Loucy (cell line): Measurements from ENCODE around the gene SLC22A15.

ENCODE experiments used
- H2AFZ ChIP-seq: fragments of 200-600 bp; sonication (generic); 2 replicates; pipeline ENCODE4 v1.6.0; 2016; ENCODE audit warnings: antibody characterized with exemption, mild to moderate bottlenecking, low read length, moderate library complexity
- H3F3A ChIP-seq: fragments of 200-600 bp; 2 replicates; pipeline ENCODE4 v1.6.0; 2016; ENCODE audit warnings: antibody characterized with exemption, low read depth, mild to moderate bottlenecking
- H3K27me3 ChIP-seq: fragments of 200-600 bp; sonication (generic); 2 replicates; pipeline ENCODE4 v1.6.1; 2014; ENCODE audit warnings: low read length, mild to moderate bottlenecking; ENCODE audit not compliant: insufficient read depth, poor library complexity, severe bottlenecking
- H3K36me3 ChIP-seq: fragments of 200-600 bp; sonication (generic); 2 replicates; pipeline ENCODE4 v1.6.1; 2016; ENCODE audit warnings: low read length; ENCODE audit not compliant: insufficient read depth
- H3K4me1 ChIP-seq: fragments of 200-600 bp; sonication (generic); 2 replicates; pipeline ENCODE4 v1.5.1; 2014; ENCODE audit warnings: low read length, mild to moderate bottlenecking; ENCODE audit not compliant: insufficient read depth, poor library complexity, severe bottlenecking
- H3K4me2 ChIP-seq: fragments of 200-600 bp; sonication (generic); 2 replicates; pipeline ENCODE4 v1.6.0; 2014; ENCODE audit warnings: antibody characterized with exemption, low read length, low read depth, mild to moderate bottlenecking; ENCODE audit not compliant: poor library complexity, severe bottlenecking
- H3K4me3 ChIP-seq: fragments of 200-600 bp; sonication (generic); 2 replicates; pipeline ENCODE4 v1.5.1; 2014; ENCODE audit warnings: low read length, mild to moderate bottlenecking, mixed read lengths; ENCODE audit not compliant: poor library complexity, severe bottlenecking
- H3K79me2 ChIP-seq: fragments of 200-600 bp; sonication (generic); 2 replicates; pipeline ENCODE4 v1.6.1; 2014; ENCODE audit warnings: low read length; ENCODE audit not compliant: insufficient read depth
- H3K9ac ChIP-seq: fragments of 200-600 bp; sonication (generic); 2 replicates; pipeline ENCODE4 v1.6.0; 2014; ENCODE audit warnings: mild to moderate bottlenecking, low read depth, low read length, moderate library complexity; ENCODE audit not compliant: poor library complexity, severe bottlenecking
- H3K9me2 ChIP-seq: fragments of 200-600 bp; sonication (generic); replicated peaks from 2 replicates; pipeline ENCODE4 v1.6.1; 2016; ENCODE audit warnings: low read depth, low read length, mixed read lengths
- H3K9me3 ChIP-seq: fragments of 200-600 bp; sonication (generic); 2 replicates; pipeline ENCODE4 v1.6.1; 2014; ENCODE audit warnings: mild to moderate bottlenecking, antibody characterized with exemption, low read length, low read depth; ENCODE audit not compliant: insufficient read depth
- H4K20me1 ChIP-seq: fragments of 200-600 bp; sonication (generic); 2 replicates; pipeline ENCODE4 v1.6.0; 2014; ENCODE audit warnings: antibody characterized with exemption, low read length, mild to moderate bottlenecking; ENCODE audit not compliant: insufficient read depth, poor library complexity, severe bottlenecking
- EZH2phosphoT487 ChIP-seq: fragments of 200-600 bp; IDR thresholded peaks from 2 replicates; pipeline ENCODE4 v1.6.1; 2018; ENCODE audit warnings: antibody characterized with exemption, mild to moderate bottlenecking, moderate library complexity, borderline replicate concordance
- TF ChIP-seq, protein P1 (sequence below): fragments of 200-600 bp; sonication (generic); conservative IDR thresholded peaks from 2 replicates; pipeline ENCODE4 v1.5.1; 2014; ENCODE audit warnings: mild to moderate bottlenecking, antibody characterized with exemption, low read length

The SLC22A15 gene

DNA sequence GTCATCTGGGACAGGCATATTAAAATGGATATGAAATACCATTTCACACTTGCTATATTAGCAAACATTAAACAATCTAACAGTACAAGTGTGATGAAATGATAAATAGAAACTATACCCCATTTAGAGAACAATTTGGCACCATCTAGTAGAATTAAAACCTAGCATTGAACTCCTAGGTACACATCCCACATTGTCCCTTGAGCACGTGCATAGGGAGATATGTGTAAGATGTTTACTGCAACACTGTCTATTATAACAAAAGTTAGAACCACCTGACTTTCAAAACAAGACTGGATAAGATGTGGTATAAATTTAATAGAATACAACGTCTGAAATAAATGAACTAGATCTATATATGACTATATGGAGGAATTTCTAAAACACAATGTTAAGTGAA, 3.8 kb downstream of the SLC22A15 start:
- TF ChIP-seq, protein P1, sequence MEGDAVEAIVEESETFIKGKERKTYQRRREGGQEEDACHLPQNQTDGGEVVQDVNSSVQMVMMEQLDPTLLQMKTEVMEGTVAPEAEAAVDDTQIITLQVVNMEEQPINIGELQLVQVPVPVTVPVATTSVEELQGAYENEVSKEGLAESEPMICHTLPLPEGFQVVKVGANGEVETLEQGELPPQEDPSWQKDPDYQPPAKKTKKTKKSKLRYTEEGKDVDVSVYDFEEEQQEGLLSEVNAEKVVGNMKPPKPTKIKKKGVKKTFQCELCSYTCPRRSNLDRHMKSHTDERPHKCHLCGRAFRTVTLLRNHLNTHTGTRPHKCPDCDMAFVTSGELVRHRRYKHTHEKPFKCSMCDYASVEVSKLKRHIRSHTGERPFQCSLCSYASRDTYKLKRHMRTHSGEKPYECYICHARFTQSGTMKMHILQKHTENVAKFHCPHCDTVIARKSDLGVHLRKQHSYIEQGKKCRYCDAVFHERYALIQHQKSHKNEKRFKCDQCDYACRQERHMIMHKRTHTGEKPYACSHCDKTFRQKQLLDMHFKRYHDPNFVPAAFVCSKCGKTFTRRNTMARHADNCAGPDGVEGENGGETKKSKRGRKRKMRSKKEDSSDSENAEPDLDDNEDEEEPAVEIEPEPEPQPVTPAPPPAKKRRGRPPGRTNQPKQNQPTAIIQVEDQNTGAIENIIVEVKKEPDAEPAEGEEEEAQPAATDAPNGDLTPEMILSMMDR, result no peak
- TF ChIP-seq EZH2phosphoT487, result no peak
- no peaks in the 10 kb centered on the region for H4K20me1 ChIP-seq
- no peak overlapping the region for H2AFZ ChIP-seq
- H3K79me2 ChIP-seq, result no peaks in the 10 kb centered on the region
- peaks cover 8% of the 10 kb centered on the region for H3K4me1 ChIP-seq
- H3K4me3 ChIP-seq, result no peak overlapping the region
- H3K4me2 ChIP-seq, result no peak overlapping the region
- no peaks in the 10 kb centered on the region for H3K36me3 ChIP-seq
- no peak overlapping the region for H3K9ac ChIP-seq
- no peaks in the 10 kb centered on the region for H3K9me2 ChIP-seq
- no peaks in the 10 kb centered on the region for H3F3A ChIP-seq
- no peaks in the 10 kb centered on the region for H3K9me3 ChIP-seq
- no peaks in the 10 kb centered on the region for H3K27me3 ChIP-seq

DNA sequence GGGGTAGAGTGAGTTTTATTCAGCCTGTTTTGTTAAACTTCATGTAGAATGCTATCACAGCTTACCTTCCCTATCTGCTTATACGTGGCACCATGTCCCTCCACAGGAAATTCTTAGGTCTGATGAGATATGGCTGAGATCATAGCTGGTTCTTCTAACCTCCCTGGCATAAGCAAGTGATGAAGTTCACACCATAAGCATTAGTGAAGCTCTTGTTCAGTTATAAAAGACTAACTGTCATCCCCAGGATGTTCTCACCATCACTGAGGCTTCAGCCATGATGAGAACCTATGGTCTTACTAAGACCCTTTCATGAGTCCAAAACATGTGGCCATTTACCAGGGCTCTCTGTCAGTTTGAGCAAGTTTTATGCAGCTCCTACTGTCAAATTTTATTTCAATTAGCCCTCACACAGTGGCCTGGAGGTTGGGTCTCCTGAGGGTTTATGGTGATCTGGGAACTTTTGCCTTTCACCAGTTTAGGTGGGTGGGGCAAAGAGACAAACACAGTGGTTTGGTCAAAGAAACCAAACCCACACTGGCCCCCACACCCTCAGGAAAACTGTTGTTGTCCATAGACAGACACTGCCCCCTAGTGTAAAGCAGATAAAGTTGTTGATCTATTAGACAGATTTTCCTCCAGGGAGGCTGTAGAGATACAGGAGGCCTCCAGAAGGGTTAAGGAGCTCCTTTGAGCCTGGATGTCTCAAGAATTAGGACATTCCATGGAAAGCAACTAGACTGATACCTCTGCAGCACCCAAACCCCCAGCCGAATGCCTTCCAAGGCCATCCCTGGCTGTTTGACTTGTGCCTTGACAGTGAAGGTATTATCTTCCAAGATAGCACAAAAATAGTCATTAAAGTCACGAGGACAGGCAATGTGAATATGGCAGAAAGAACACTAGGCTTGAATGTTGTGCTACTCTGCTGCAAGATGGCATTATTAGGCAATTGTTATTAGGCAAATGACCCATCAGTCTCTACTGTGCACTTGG, 5.0 kb downstream of the SLC22A15 start:
- Histone ChIP-seq H3F3A (no peaks in the 10 kb centered on the region), H3K9me3 (no peaks in the 10 kb centered on the region), H3K79me2 (no peaks in the 10 kb centered on the region), H3K4me2 (peak overlapping the region; percentile 33), H3K36me3 (no peaks in the 10 kb centered on the region), H3K4me3 (no peak overlapping the region), H4K20me1 (no peaks in the 10 kb centered on the region), H2AFZ (peak overlapping the region; percentile 56; the same call in 1 of the 2 replicates), H3K27me3 (no peaks in the 10 kb centered on the region), H3K4me1 (peaks cover 8% of the 10 kb centered on the region), H3K9ac (no peak overlapping the region), H3K9me2 (no peaks in the 10 kb centered on the region)
- TF ChIP-seq, protein P1, result peak; percentile 96
- TF ChIP-seq EZH2phosphoT487, result no peak

DNA sequence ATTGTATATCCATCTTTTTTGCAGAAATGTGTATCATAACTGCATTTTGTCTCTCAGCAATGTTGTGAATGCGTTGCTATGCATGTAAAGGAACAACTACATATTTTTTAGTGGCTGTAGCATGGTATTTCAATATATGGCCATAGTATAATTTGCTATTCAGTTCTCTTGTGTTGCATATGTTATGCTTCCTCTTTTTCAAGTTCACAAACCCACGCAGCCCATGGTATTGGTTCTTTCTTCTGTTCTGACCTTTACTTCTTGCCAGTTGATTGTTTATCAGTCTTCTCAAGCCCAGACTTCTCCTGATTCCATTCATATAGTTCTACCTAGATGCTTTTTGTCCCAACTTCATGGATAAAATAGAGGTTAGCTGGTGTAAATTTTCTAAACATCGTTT, 6.1 kb downstream of the SLC22A15 start:
- no peak overlapping the region for H2AFZ ChIP-seq
- no peaks in the 10 kb centered on the region for H3K27me3 ChIP-seq
- no peaks in the 10 kb centered on the region for H3K9me3 ChIP-seq
- TF ChIP-seq, protein P1, result no peak
- TF ChIP-seq EZH2phosphoT487, result no peak
- H3K4me2 ChIP-seq, result no peak overlapping the region
- no peaks in the 10 kb centered on the region for H3K36me3 ChIP-seq
- no peaks in the 10 kb centered on the region for H4K20me1 ChIP-seq
- no peaks in the 10 kb centered on the region for H3K79me2 ChIP-seq
- H3K9me2 ChIP-seq, result no peaks in the 10 kb centered on the region
- H3F3A ChIP-seq, result no peaks in the 10 kb centered on the region
- no peak overlapping the region for H3K9ac ChIP-seq
- H3K4me1 ChIP-seq, result peaks cover 8% of the 10 kb centered on the region
- H3K4me3 ChIP-seq, result no peak overlapping the region
